Esophagus muscularis mucosa (tissue), 4 donors: ENCODE measurements around the gene PRDM16. TPM values are rescaled to one million over a fixed set of nuclear protein-coding genes. Genes with fewer than 3 reads are reported as not detected.
A peak's percentile ranks its signal among the peaks of the same experiment; 100 is the strongest.

Experiments
- DNase-seq: peaks from one replicate; pipeline ENCODE4 v3.0.0-alpha.2; 2017; ENCODE audit errors: extremely low spot score
- H3K27ac ChIP-seq, 4 donors: fragments of 200-600 bp; sonication (generic); replicated peaks in 1 of 4; 1 replicate in 3 of 4; 2 replicates in 1 of 4; pipeline ENCODE4 v1.5.1; 2016 to 2019; ENCODE audit warnings: mild to moderate bottlenecking in 1 of 4
- H3K27me3 ChIP-seq, 4 donors: fragments of 200-600 bp; sonication (generic); one replicate each; pipeline versions ENCODE4 v1.5.1 to v1.6.0; 2016 to 2019
- H3K36me3 ChIP-seq, 4 donors: fragments of 200-600 bp; sonication (generic); one replicate each; pipeline ENCODE4 v1.5.1; 2016 to 2019
- H3K4me1 ChIP-seq, 4 donors: fragments of 200-600 bp; sonication (generic); one replicate each; pipeline ENCODE4 v1.5.1; 2016 to 2019
- H3K4me3 ChIP-seq, 4 donors: fragments of 200-600 bp; sonication (generic); 1 replicate in 2 of 4; 2 replicates in 2 of 4; pipeline ENCODE4 v1.5.1; 2016 to 2019; ENCODE audit warnings: mild to moderate bottlenecking in 4 of 4, moderate library complexity in 1 of 4
- H3K9me3 ChIP-seq, 4 donors: fragments of 200-600 bp; sonication (generic); 1 replicate in 3 of 4; 2 replicates in 1 of 4; pipeline ENCODE4 v1.5.1; 2016 to 2019
- CTCF ChIP-seq, 3 experiments: fragments of 200-600 bp in 2 of 3; fragments of 450-650 bp in 1 of 3; sonication (generic) in 2 of 3; IDR thresholded peaks; one replicate each; pipeline ENCODE4 v1.5.1; 2017 to 2019; ENCODE audit warnings: antibody characterized with exemption in 3 of 3, mild to moderate bottlenecking in 2 of 3, moderate library complexity in 1 of 3
- EP300 ChIP-seq: sonication (generic); formaldehyde crosslinking; IDR thresholded peaks from one replicate; pipeline ENCODE4 v1.6.1; 2017; ENCODE audit warnings: antibody characterized with exemption
- POLR2A ChIP-seq: fragments of 450-650 bp; IDR thresholded peaks from one replicate; pipeline ENCODE4 v1.6.1; 2017; ENCODE audit warnings: antibody characterized with exemption, moderate library complexity, mild to moderate bottlenecking, low read depth
- POLR2AphosphoS5 ChIP-seq, 2 donors: sonication (generic); formaldehyde crosslinking; IDR thresholded peaks; one replicate each; pipeline ENCODE4 v1.6.1; 2017; ENCODE audit warnings: antibody characterized with exemption in 2 of 2
- WGBS: methylation state at CpG from one replicate; pipeline ENCODE4 v1.1.5; 2018; 5-methylcytosine and 5-hydroxymethylcytosine counted together
- intact Hi-C: fragments of 100-400 bp; cut with DNase I; formaldehyde crosslinking; loops from one replicate; pipeline ENCODE4 v1.15.1; 2023
- total RNA-seq, 4 donors: library from RNA; depleted of rRNA; stranded (reverse); fragments of >200 nt; gene quantifications; one replicate each; pipeline versions ENCODE4 v1.1.0 to v1.2.1, GENCODE V29; 2016

PRDM16 gene
- total RNA-seq, 4 donors from 2014 or later = 1.2 to 4.4 (median 2.2) TPM

DNA sequence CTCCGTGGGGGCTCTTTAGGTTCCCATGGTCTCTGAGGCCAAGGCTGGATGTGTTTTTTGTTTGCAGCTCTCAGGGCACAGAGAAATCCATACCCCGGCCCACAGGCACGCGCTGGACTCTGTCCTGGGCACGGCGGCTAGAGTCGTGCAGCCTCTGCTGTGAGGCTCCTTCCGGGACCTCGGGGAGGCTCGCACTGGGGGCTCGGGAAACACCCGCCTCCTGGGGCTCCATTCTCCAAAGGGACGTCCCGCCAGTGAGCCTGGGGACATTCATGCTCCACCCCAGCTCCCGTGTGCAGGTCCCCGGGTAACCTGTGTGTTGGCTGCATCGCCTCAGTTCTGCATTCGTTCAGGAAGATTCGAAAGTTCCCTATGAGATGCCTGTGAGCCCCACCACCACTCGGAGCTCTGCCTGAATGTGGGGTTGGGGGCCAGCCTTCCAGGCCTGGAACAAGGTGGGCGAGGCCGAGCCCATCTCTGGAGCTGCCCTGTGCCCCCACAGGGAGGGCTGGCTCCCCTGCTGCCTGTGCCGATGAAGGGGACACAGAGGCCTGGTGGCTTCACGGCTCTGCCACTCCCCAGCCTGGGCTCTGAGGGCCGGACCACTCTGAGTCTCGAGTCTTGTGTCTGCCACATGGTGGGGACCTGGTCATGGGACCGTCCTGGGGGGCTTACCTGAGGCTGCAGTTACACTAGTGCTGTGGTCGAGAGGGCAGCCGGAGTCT lies 203.5 kb downstream of the PRDM16 start:
- Histone ChIP-seq H3K27me3 (peaks cover 0 to 74% (median 0%) of the 10 kb centered on the region in 4 donors), H3K36me3 (no peaks in the 10 kb centered on the region), H3K4me3 (no peak overlapping the region), H3K27ac (no peak overlapping the region), H3K9me3 (no peaks in the 10 kb centered on the region), H3K4me1 (peaks cover 0 to 5% (median 0%) of the 10 kb centered on the region in 4 donors)
- TF ChIP-seq POLR2AphosphoS5 (IDR thresholded peaks at IDR 0.05) (no peak), CTCF (IDR thresholded peaks at IDR 0.05) (no peak), EP300 (no peak), POLR2A (no peak)
- DNase-seq = no peak
- WGBS = 93% methylated on average over 6 of the region's 29 CpGs
- intact Hi-C loops = no loop called here

DNA sequence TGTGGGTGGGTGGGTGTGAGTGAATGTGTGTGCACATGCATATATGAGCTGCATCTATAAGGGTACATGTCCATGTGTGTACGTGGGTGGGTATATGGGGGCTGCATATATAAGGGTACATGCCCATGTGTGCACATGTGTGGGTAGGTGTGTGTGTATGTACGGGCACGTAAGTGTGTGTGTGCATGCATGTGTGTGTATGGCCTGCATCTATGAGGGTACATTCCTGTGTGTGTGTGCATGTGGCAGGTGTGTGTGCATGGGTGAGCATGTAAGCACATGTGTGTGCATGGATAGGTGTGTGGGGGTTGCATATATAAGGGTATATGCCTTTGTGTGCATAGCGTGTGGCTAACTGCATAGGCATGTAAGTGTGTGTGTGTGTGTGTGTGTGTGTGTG lies 204.4 kb downstream of the PRDM16 start:
- intact Hi-C loops = no loop called here
- WGBS = 96% methylated on average over 4 of the region's 4 CpGs
- Histone ChIP-seq H3K27me3 (peaks cover 0 to 73% (median 0%) of the 10 kb centered on the region in 4 donors), H3K9me3 (no peaks in the 10 kb centered on the region), H3K36me3 (no peaks in the 10 kb centered on the region), H3K4me3 (no peak overlapping the region), H3K4me1 (peaks cover 0 to 5% (median 0%) of the 10 kb centered on the region in 4 donors), H3K27ac (no peak overlapping the region)
- no peak for DNase-seq
- TF ChIP-seq POLR2A (no peak), EP300 (no peak), CTCF (IDR thresholded peaks at IDR 0.05) (no peak), POLR2AphosphoS5 (IDR thresholded peaks at IDR 0.05) (no peak)

DNA sequence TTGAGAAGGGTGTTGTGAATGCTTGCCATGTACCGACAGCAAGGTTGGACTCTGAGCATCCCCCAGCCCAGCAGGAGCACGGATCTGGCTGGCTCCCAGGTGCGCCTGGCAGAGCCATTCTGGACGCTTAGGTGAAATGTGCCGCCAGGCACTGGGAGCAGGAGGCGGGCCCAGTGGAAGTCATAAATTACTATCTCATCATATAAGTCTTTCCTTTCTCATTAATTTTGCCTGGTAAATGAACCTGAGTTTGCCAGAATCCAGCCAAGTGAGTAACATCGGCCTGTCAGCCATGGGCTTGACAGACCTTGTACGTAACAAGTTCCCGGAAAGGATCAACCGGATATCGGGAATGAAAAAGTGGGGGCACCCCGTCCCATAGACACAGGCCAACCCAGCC lies 206.0 kb downstream of the PRDM16 start:
- H3K27ac ChIP-seq = no peak overlapping the region
- intact Hi-C loops = no loop called here

GRCh38 chr1:3275471-3276340 lies 206.7 kb downstream of the PRDM16 start:
- Histone ChIP-seq H3K4me1 (peaks cover 0 to 5% (median 0%) of the 10 kb centered on the region in 4 donors), H3K4me3 (no peak overlapping the region), H3K27ac (peak overlapping the region in 1 of 4 donors; percentile 14), H3K36me3 (no peaks in the 10 kb centered on the region), H3K27me3 (peaks cover 0 to 72% (median 0%) of the 10 kb centered on the region in 4 donors), H3K9me3 (no peaks in the 10 kb centered on the region)
- intact Hi-C loops = no loop called here
- TF ChIP-seq POLR2AphosphoS5 (IDR thresholded peaks at IDR 0.05) (no peak), EP300 (no peak), POLR2A (no peak), CTCF (IDR thresholded peaks at IDR 0.05) (no peak)
- 86% methylated on average over 22 of the region's 37 CpGs for WGBS
- no peak for DNase-seq

More for the DNA sequence above, 206.0 kb downstream of the PRDM16 start:
- Histone ChIP-seq H3K27me3 (peaks cover 0 to 72% (median 0%) of the 10 kb centered on the region in 4 donors), H3K36me3 (no peaks in the 10 kb centered on the region), H3K4me1 (peaks cover 0 to 5% (median 0%) of the 10 kb centered on the region in 4 donors), H3K4me3 (no peak overlapping the region), H3K9me3 (no peaks in the 10 kb centered on the region)
- WGBS = 91% methylated on average over 12 of the region's 12 CpGs
- no peak for TF ChIP-seq POLR2A
- TF ChIP-seq EP300 = no peak
- no peak for TF ChIP-seq CTCF (IDR thresholded peaks at IDR 0.05)
- TF ChIP-seq POLR2AphosphoS5 (IDR thresholded peaks at IDR 0.05) = no peak
- no peak for DNase-seq
